Measurements from ENCODE around the gene PPP1R3F.
"Not testable (repeated sequence)": the region's sequence is repeated elsewhere in the genome, so short reads cannot be mapped to it uniquely, and the experiment has no call there.

PPP1R3F gene

DNA sequence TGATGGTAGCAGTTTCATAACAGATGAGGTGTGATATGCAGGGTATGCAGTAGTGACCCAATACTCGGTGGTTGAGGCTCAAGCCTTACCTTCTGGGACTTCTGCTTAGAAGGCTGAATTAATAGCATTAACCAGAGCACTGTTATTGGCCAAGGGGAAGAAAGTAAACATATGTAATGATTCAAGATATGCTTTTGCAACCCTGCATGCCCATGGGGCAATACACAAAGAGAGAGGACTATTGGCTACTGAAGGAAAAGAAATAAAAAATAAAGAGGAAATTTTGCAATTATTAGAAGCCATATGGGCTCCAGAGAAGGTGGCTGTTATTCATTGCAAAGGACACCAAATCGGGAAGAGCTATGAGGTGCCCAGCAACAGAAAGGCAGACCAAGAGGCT lies 42.6 kb downstream of the PPP1R3F start:
- no peak for DNase-seq (ENCODE audit: low read depth in 2 of 2)

DNA sequence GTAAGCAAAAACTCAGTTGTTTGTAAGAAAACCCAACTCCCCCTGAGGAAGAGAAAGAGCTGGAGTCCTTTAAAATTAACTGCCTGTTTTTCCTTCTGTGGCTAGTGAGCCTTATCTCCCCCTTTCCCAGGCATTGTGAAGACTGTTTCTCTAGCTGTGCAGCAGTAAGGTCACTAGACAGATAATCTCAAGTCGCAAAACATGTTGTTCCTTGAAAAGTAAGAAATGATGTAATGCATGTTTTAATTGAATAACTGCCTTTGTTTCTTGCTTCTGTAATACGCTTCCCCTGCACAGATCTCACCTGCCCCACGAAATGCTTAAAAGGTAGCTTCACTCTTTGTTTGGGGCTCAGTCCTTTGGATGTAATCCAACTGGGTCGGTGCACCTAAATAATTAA lies 46.5 kb downstream of the PPP1R3F start:
- DNase-seq (ENCODE audit: low read depth in 2 of 2), result no peak

DNA sequence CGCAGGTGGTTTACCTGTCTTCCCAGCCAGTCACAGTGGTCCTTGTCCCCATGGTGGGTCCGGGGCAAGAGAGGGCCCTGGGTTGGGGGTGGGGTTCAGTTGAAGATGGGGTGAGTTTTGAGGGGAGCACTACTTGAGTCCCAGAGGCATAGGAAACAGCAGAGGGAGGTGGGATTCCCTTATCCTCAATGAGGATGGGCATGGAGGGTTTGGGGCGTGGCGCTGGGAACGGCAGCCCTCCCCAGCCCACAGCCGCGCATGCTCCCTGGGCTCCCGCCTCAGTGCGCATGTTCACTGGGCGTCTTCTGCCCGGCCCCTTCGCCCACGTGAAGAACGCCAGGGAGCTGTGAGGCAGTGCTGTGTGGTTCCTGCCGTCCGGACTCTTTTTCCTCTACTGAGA lies 52.1 kb downstream of the PPP1R3F start, which contains the start of gene GAGE12J:
Gene GAGE12J (plus strand): TSS at position 301 of the 400 bp plus-strand sequence. CDS start 1,157 bp downstream, outside the sequence.
- not testable (repeated sequence) for DNase-seq (ENCODE audit: low read depth in 2 of 2)

DNA sequence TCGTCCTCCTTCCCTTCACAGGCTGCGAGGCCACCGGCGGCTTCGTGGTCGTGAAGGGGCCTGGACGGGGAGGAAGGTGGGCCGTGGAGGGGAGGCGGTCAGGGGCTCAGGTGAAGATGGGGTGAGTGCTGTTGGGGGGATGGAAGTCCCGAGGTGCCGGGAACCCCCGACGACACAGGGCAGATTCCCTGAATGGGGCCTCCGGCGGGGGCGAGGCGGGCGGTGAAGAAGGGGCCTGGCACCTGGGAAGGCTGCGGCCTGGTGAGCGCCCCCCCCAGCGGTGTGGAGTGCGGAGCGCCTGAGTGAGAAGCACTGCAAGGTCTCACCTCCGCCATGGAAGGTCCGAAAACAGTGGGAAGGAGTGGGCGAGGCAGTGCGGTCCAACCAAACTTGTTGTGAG lies 52.7 kb downstream of the PPP1R3F start:
- not testable (repeated sequence) for DNase-seq (ENCODE audit: low read depth in 2 of 2)

DNA sequence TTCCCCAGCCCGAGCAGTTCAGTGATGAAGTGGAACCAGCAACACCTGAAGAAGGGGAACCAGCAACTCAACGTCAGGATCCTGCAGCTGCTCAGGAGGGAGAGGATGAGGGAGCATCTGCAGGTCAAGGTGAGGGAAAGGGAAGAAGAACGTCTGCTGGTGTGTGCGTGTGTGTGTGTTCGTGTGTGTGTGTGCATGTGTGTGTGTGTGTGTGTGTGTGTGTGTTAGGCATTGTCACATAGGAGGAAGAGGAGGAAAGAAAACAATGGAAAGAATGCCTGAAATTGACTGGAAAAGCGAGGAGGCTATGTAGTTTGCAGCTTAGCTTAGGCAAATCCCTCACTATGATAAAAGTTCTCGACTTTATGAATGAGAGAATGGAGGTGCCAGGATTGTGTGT lies 54.1 kb downstream of the PPP1R3F start:
- DNase-seq (ENCODE audit: low read depth in 2 of 2), result not testable (repeated sequence)

DNA sequence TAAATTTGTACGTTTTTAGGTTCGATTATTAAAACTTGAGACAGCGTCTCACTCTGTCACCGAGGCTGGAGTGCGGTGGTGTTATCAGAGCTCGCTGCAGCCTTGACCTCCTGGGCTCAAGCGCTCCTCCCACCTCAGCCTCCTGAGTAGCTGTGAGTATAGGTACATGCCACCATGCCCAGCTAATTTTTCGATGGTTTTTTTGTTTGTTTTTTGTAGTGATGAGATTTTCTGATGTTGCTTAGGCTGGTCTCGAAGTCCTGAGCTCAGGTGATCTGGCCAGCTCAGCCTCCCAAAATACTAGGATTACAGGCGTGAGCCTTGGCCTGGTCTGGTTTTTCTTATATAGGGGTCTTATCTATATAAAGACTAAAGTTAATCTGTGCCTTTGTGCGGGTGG lies 60.8 kb downstream of the PPP1R3F start:
- not testable (repeated sequence) for DNase-seq (ENCODE audit: low read depth in 2 of 2)

DNA sequence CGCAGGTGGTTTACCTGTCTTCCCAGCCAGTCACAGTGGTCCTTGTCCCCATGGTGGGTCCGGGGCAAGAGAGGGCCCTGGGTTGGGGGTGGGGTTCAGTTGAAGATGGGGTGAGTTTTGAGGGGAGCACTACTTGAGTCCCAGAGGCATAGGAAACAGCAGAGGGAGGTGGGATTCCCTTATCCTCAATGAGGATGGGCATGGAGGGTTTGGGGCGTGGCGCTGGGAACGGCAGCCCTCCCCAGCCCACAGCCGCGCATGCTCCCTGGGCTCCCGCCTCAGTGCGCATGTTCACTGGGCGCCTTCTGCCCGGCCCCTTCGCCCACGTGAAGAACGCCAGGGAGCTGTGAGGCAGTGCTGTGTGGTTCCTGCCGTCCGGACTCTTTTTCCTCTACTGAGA lies 61.7 kb downstream of the PPP1R3F start, which contains the start of gene GAGE13:
Gene GAGE13 (plus strand): TSS at position 301 of the 400 bp plus-strand sequence. CDS start 1,156 bp downstream, outside the sequence.
- not testable (repeated sequence) for DNase-seq (ENCODE audit: low read depth in 2 of 2)

DNA sequence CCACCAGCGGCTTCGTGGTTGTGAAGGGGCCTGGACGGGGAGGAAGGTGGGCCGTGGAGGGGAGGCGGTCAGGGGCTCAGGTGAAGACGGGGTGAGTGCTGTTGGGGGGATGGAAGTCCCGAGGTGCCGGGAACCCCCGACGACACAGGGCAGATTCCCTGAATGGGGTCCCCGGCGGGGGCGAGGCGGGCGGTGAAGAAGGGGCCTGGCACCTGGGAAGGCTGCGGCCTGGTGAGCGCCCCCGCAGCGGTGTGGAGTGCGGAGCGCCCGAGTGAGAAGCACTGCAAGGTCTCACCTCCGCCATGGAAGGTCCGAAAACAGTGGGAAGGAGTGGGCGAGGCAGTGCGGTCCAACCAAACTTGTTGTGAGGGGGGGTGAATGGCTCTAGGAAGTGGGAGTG lies 62.2 kb downstream of the PPP1R3F start:
- DNase-seq (ENCODE audit: low read depth in 2 of 2), result not testable (repeated sequence)
